ENCODE data around the gene HYAL4. TPM values are rescaled to one million over a fixed set of nuclear protein-coding genes. Genes with fewer than 3 reads are reported as not detected.
"Not testable (repeated sequence)": the region's sequence is repeated elsewhere in the genome, so short reads cannot be mapped to it uniquely, and the experiment has no call there.

HYAL4 gene
- total and polyA plus RNA-seq, 10 donors, result 0.26 TPM; not detected in 9

GRCh38 chr7:123846217-123846891, 1.4 kb downstream of the HYAL4 start:
- TF ChIP-seq POLR2AphosphoS5 (IDR thresholded peaks at IDR 0.05), result no peak
- no peak for TF ChIP-seq POLR2A (IDR thresholded peaks at IDR 0.05)
- no peak for TF ChIP-seq CTCF (IDR thresholded peaks at IDR 0.05 in 8 of 11, conservative IDR thresholded peaks at IDR 0.05 in 3 of 11)
- Histone ChIP-seq H3K4me3 (no peak overlapping the region), H3K36me3 (no peaks in the 10 kb centered on the region), H3K4me1 (no peaks in the 10 kb centered on the region), H3K9me3 (peaks cover 0 to 4% (median 0%) of the 10 kb centered on the region in 8 donors), H3K27me3 (replicated peaks in 1 of 7) (no peaks in the 10 kb centered on the region), H3K27ac (no peak overlapping the region)
- no peak for DNase-seq
- WGBS, 5 donors, result 31 to 48% (median 35%) methylated on average over 3 of the region's 3 CpGs
- intact Hi-C loops (cut with DNase I; ENCODE audit: low total_unique reads), result no loop called here

GRCh38 chr7:123847868-123848267, 2.9 kb downstream of the HYAL4 start:
- DNase-seq, result no peak
- H3K27ac ChIP-seq, result no peak overlapping the region
- no peaks in the 10 kb centered on the region for H3K27me3 ChIP-seq (replicated peaks in 1 of 7)
- H3K9me3 ChIP-seq, result peaks cover 0 to 7% (median 0%) of the 10 kb centered on the region in 8 donors
- no peaks in the 10 kb centered on the region for H3K4me1 ChIP-seq
- 88 to 100% (median 93%) methylated on average over 1 of the region's 1 CpG for WGBS, 5 donors
- intact Hi-C loops (cut with DNase I; ENCODE audit: low total_unique reads), result no loop called here
- no peak overlapping the region for H3K4me3 ChIP-seq
- no peaks in the 10 kb centered on the region for H3K36me3 ChIP-seq
- TF ChIP-seq CTCF (IDR thresholded peaks at IDR 0.05 in 8 of 11, conservative IDR thresholded peaks at IDR 0.05 in 3 of 11) (no peak), POLR2AphosphoS5 (IDR thresholded peaks at IDR 0.05) (no peak), POLR2A (IDR thresholded peaks at IDR 0.05) (no peak)

- H3K27me3 ChIP-seq (replicated peaks in 1 of 7), result no peaks in the 10 kb centered on the region
- no peak for TF ChIP-seq POLR2A (IDR thresholded peaks at IDR 0.05)
- TF ChIP-seq CTCF (IDR thresholded peaks at IDR 0.05 in 8 of 11, conservative IDR thresholded peaks at IDR 0.05 in 3 of 11), result no peak
- TF ChIP-seq POLR2AphosphoS5 (IDR thresholded peaks at IDR 0.05), result no peak
- H3K27ac ChIP-seq, result no peak overlapping the region
- 76 to 91% (median 84%) methylated on average over 1 of the region's 1 CpG for WGBS, 5 donors
- peaks cover 0 to 6% (median 0%) of the 10 kb centered on the region in 8 donors for H3K9me3 ChIP-seq
- intact Hi-C loops (cut with DNase I; ENCODE audit: low total_unique reads), result no loop called here
- H3K4me1 ChIP-seq, result no peaks in the 10 kb centered on the region
- H3K4me3 ChIP-seq, result no peak overlapping the region
- no peaks in the 10 kb centered on the region for H3K36me3 ChIP-seq
- DNase-seq, result no peak
These were observed 4.9 kb downstream of the HYAL4 start for GRCh38 chr7:123849855-123850254.

- intact Hi-C loops (cut with DNase I; ENCODE audit: low total_unique reads); H3K36me3 ChIP-seq: not testable (repeated sequence)
- 90 to 94% (median 90%) methylated on average over 5 of the region's 5 CpGs for WGBS, 5 donors
These were observed 6.4 kb downstream of the HYAL4 start for GRCh38 chr7:123851404-123851803.

GRCh38 chr7:123854291-123854690, 9.3 kb downstream of the HYAL4 start:
- H3K36me3 ChIP-seq; H3K27ac ChIP-seq; intact Hi-C loops (cut with DNase I; ENCODE audit: low total_unique reads); H3K4me1 ChIP-seq; H3K4me3 ChIP-seq; H3K27me3 ChIP-seq (replicated peaks in 1 of 7); DNase-seq: not testable (repeated sequence)
- peaks cover 0 to 13% (median 2%) of the 10 kb centered on the region in 8 donors for H3K9me3 ChIP-seq
- WGBS, 5 donors, result 68 to 88% (median 73%) methylated on average over 2 of the region's 2 CpGs

More at GRCh38 chr7:123851404-123851803, 6.4 kb downstream of the HYAL4 start:
- not testable (repeated sequence) for H3K27me3 ChIP-seq (replicated peaks in 1 of 7); DNase-seq; H3K27ac ChIP-seq; H3K4me3 ChIP-seq; H3K4me1 ChIP-seq
- H3K9me3 ChIP-seq, result peaks cover 0 to 13% (median 2%) of the 10 kb centered on the region in 8 donors

- H3K9me3 ChIP-seq, result peaks cover 0 to 10% (median 2%) of the 10 kb centered on the region in 8 donors
- H3K36me3 ChIP-seq; H3K27me3 ChIP-seq (replicated peaks in 1 of 7); intact Hi-C loops (cut with DNase I; ENCODE audit: low total_unique reads); H3K27ac ChIP-seq; DNase-seq; H3K4me1 ChIP-seq; H3K4me3 ChIP-seq: not testable (repeated sequence)
- 39 to 83% (median 50%) methylated on average over 1 of the region's 1 CpG for WGBS, 5 donors
These were observed 11.5 kb downstream of the HYAL4 start for GRCh38 chr7:123856428-123856827.

Data from spleen (tissue), 11 donors.